Measurements from ENCODE around the gene TEKT3.

The TEKT3 gene

GRCh38 chr17:15350777-15351477, 9.5 kb upstream of the TEKT3 start:
- DNase-seq, result no peak

- no peak for DNase-seq
Measured at GRCh38 chr17:15349119-15349518, 7.7 kb upstream of the TEKT3 start.

DNA sequence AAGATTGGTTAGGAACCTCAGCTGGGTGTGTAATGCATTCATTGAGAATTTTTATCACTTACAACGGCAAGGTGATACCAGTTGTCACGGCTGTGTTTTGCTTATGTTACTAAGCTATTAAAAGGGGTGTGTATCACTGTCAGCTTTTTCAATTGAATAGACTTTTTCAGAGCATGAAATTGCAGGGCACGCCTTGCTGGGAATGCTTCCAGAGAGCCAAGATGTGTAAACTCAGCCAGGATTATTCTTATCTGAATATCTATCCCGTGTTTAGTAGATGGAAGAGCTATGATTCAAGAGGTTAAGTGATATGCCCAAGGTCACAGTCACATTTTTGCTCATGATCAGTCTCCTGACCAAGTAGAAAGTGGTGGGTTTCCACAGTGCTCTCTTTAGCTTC, 6.6 kb upstream of the TEKT3 start:
- DNase-seq, result no peak

DNA sequence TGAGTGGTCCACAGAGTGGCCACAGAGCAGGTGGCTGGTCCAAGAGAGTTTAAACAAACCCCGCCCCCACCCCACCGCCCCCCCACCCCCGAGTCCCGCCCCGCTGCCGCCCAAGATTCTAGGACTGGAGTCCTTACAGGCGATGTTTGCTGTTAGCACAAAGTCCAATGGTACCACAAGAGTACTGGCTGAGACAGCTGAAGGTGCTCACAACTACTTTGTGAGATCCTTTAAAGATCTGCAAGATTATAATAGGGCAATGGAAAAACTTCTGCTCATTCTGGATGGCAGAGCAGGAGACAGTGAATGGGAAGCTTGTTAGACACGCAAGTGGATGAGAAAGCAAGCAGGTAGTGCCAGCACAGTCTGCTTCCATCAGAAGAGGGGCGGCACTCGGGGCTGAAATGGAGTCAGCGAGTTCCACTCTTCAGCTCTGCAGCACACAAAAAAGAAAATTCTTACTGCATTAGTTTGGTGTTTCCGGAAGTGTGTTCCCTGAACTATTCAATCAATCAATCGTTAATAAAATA, 4.7 kb upstream of the TEKT3 start:
- DNase-seq, result no peak

GRCh38 chr17:15343749-15344148, 2.4 kb upstream of the TEKT3 start:
- no peak for DNase-seq

DNA sequence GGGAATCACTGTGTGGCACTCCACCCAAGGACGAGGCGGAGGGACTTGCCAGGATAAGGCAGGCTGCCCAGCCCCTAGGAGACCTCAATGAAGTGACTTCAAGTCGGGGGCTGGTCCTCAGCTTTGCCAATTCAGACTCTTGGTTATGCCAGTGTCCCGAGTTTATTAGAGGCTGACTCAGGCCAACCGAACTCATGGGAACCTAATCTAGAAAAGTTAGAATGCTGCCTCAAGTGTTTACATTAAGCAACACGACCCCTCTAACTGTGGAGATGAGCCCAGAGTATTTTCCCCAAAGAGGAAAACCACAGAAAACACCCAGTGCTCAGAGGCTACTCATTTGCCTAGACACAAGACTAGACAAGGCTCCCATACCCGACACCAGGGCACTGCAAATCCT, 1.1 kb upstream of the TEKT3 start:
- no peak for DNase-seq

DNA sequence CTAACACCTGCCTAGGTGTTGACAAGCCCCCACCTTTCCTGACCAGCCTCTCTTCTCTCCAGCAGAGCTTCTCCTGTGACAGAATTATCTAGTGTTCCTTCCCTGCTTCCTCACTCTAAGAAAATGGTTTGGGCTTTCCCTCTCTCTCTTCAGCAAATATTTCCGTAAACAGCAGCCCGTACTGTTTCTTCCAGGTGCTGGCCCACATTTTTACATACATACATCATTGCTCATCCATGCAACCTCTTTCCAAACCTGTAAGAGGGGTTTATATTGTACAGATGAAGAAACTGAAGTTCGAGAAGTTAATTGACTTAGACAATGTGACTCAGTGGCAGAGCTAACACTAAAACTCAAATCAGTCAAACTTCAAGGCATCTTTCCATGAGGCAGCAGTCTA, 569 bp upstream of the TEKT3 start:
- DNase-seq, result no peak

DNA sequence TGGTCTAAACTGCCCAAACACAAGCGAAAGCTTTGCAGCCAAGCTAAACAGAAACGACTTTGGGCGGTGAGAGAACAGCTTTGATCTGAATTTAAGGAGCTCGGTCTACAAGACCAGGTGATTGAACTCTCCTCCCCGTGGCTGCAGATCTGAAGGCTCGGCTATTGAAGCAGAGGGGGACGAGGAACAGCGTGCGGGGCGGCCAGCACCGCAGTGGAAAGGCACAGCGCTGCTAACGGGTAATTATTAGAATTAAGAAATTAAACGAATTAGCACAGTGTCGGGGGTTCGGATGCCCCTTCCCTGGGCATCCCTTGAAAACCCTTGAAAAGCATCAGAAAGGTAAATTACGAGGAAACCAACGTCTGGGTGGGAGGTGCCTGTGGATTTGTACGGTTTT, 431 bp downstream of the TEKT3 start:
- DNase-seq, result no peak

DNA sequence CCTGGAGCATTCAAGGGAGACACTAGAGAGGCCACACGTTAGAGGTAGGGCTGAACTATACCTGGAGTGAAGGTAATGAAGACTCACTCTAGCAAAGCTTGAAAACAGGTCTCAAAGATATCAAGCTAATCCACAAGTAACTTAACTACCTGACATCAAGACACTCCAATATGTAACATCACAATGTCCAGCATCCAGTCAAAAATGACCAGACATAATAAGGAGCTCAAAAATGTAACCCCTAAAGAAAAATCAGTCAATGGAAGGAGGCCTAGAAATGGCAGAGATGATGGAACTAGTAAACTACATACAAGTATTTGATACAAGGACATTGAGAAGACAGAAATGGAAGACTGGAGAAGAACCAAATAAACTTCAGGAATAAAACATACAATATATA, 6.0 kb downstream of the TEKT3 start:
- DNase-seq, result no peak

- no peak for DNase-seq
Measured at GRCh38 chr17:15334266-15334665, 7.1 kb downstream of the TEKT3 start.

- DNase-seq, result no peak
Measured at GRCh38 chr17:15332338-15332737, 9.1 kb downstream of the TEKT3 start.

- no peak for DNase-seq
Measured at GRCh38 chr17:15323131-15323530, 18.3 kb downstream of the TEKT3 start.

DNA sequence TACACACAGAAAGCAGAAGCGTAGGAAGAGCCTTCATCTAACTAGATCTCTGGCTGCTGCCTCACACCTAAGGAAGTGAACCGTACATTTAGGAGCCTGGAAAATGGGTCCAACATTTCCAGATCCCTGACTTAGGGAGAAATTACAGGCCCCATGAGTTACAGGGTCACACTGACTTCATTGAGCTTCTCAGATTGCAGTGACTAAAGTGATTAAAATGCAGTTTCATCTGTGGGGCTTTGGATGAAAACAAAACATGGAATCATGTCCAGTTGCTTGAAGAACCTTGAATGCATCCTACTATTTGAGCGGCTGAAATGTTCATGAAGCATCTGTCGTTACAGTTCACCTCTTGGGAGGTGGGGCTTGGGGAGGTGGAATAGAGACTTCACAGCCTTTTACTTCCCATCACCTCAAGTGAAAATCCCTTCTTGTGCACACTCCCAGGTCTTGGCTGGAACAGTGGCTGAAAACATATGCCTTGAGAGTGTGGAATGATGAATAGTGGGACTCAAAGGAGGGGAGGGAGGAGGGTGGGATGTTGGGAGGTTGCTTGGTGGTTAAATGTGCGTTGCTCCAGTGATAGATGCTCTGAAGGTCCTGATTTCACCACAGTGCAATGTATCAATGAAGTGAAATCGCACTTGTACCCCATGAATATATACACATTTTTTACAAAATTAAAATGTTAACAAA, 19.7 kb downstream of the TEKT3 start:
- no peak for DNase-seq

DNA sequence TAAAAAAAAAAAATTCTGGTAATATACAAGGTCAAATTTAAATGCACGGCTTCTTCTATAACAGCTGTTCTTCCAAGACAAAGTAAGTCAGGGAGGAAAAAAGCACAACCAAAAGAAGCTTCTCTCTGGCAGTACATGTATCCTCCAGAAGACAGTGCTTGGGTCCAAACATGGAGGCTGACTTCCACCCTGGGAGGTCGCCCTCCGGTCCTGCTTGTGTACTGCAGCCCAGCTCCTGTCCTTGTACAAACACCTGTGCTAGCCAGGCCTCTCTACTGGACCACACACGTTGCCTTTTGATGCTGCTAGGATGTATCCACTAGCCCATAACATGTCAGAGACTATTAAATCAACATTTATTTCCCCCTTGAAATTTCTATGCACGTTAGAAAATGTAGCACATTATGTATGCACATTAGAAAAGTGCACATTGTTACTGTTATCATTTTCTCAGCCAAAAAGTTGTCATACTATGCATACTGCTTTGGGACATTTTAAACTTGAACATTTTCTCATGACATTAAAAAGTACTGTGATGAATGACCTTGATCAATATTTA, 21.9 kb downstream of the TEKT3 start:
- DNase-seq, result no peak

- DNase-seq, result no peak
Measured at GRCh38 chr17:15311996-15312395, 29.4 kb downstream of the TEKT3 start.

DNA sequence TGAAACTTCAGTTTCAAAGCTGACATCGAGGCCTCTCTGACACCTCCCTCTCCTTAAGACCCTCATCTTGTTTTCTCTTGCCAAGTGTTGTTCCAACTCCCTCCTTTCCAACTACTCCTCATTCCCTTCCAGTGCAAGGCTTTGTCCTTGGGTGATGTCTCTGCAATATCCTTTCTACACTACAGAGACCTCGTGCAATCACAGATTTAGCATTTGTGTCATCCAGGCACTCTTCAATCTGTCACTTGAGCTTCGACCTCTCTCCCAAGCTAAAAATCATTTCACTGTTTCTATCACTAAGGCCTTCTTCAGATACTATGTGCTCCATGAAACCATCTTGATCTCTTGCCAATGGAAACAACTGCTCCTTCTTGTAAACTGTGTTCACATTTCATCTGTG, 31.6 kb downstream of the TEKT3 start:
- no peak for DNase-seq

- DNase-seq, result no peak
Measured at GRCh38 chr17:15309236-15309635, 32.2 kb downstream of the TEKT3 start.

GRCh38 chr17:15308758-15309157, 32.6 kb downstream of the TEKT3 start:
- no peak for DNase-seq

DNA sequence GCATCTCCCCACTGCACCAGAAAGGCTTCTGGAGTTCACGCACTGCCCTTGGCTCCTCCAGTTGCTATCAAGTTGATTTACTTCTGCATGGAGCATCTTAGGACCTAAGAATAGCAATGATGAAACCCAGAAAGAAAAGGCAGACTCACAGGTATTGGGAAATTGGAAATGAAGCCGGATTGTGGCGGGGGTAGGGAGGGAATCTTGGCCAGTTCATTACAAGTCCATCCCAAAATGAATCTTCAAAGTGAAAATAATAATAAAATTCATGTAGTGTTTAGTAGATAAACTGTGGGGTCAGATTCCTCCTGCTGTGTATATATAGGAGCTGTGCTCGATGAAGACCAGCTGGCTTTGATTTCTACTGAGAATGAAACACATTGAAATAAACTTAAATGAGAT, 33.7 kb downstream of the TEKT3 start:
- peak; percentile 13 for DNase-seq

DNA sequence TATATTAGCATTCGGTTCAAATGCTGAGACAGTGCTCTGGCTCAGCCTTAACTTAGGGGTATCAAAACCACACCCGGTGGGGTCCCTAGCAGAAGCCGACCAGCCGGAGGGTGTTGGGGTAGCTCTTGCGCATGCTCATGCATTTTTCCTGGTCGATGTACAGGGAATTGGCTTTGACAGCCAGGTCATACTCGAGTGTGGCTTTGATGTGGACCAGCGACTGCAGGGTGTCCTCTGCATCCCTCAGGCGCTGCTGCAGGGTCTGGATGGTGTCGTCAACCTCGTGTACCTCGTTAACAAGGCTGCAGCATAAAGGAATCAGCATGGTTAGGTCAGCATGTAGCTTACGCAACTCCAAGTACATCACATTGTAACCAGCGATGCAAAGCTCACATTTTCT, 37.5 kb downstream of the TEKT3 start:
- DNase-seq, result no peak

DNA sequence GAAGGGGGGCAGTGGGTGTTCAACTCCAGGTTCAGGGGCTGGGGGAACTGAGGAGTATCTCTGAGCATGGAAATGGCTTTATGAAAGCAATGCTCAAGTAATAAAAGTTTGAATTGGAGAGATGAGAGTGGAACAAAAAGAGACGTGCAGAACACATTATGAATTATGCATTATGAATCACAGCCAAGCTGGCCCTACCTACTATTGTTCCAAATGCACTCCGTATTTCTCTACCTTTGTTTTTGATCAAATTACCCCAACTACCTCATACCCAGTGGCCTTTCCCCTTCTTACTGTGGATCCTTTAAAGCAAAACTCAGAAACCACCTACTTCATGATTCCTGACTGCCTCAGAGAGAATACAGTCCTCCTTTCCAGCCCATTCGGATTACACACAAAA, 38.1 kb downstream of the TEKT3 start:
- no peak for DNase-seq

DNA sequence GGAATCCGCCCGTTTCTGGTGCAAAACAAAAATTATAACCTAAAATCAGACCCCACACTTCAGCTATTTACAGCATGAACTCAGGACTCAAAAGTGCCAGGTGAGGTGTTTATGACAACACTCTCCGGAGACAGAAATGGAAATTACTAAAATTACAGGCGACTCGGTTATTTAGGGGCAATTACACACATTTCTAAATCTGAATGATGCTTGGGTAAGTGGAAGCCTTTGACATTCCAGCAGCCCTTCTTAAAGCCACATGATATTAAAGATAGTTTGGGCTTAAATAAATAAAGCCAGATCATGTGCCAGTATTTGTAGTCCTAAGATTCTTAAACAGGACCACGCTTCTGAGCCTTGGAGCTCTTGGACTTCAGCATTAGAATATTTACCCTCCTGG, 39.6 kb downstream of the TEKT3 start:
- no peak for DNase-seq

- DNase-seq, result no peak
Measured at GRCh38 chr17:15298176-15298575, 43.2 kb downstream of the TEKT3 start.

DNA sequence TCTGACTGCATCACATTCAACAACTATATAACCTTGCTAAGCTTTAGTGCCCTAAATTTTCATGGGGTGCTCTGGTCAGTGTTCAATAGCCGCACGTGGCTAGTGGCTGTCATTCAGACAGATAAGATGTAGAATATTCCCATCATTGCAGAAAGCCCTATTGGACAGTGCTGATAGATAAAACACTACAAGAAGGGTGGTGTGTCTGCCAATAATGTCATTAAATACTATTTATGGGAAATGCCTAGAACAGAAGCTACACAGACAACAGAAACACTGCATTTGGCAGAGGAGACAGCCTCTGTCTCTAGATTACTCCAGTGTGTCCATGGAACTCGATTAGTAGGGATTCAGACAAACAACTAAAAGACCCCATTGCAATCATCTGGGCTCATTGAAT, 47.8 kb downstream of the TEKT3 start:
- no peak for DNase-seq

Measured in right kidney (tissue), 1 donor.